SU-DHL-6 (cell line): ENCODE results near the gene UBE2Q1.

Source experiments
- CTCF ChIP-seq: fragments of 200-600 bp; sonication (generic); IDR thresholded peaks from one replicate; pipeline ENCODE4 v1.5.1; 2017; ENCODE audit warnings: antibody characterized with exemption, mild to moderate bottlenecking, low read length, moderate library complexity; ENCODE audit not compliant: insufficient read depth, poor library complexity, severe bottlenecking
- EZH2phosphoT487 ChIP-seq: fragments of 200-600 bp; sonication (generic), shearing (Covaris generic); conservative IDR thresholded peaks from 2 replicates; pipeline ENCODE4 v1.6.1; 2018; ENCODE audit warnings: mild to moderate bottlenecking, antibody characterized with exemption, low read length, moderate library complexity, mixed read lengths

- no peak for TF ChIP-seq CTCF
- TF ChIP-seq EZH2phosphoT487: no peak
These were observed 31.3 kb downstream of the UBE2Q1 start for GRCh38 chr1:154527192-154527591.
